ENCODE data around the gene OR10H4.
"Not testable (repeated sequence)": the region's sequence is repeated elsewhere in the genome, so short reads cannot be mapped to it uniquely, and the experiment has no call there.

GRCh38 chr19:15933761-15934331, 15.0 kb upstream of the OR10H4 start:
- TF ChIP-seq CTCF (IDR thresholded peaks at IDR 0.05); USF2 (CRISPR knock-in tag; IDR thresholded peaks at IDR 0.05); ZNF263 (CRISPR knock-in tag; IDR thresholded peaks at IDR 0.05; ENCODE audit: low read depth); ESRRA (CRISPR knock-in tag; IDR thresholded peaks at IDR 0.05; ENCODE audit: borderline replicate concordance); SMAD3 (CRISPR knock-in tag; IDR thresholded peaks at IDR 0.05; ENCODE audit: borderline replicate concordance); ZNF138 (CRISPR knock-in tag; conservative IDR thresholded peaks at IDR 0.05); ERG (CRISPR knock-in tag; IDR thresholded peaks at IDR 0.05); MAX (CRISPR knock-in tag; IDR thresholded peaks at IDR 0.05); SMAD4 (CRISPR knock-in tag; IDR thresholded peaks at IDR 0.05); NR3C1 (CRISPR knock-in tag; conservative IDR thresholded peaks at IDR 0.05; ENCODE audit: low read depth); USF1 (CRISPR knock-in tag; IDR thresholded peaks at IDR 0.05); AFF4 (CRISPR knock-in tag; IDR thresholded peaks at IDR 0.05; ENCODE audit: borderline replicate concordance); HMGXB4 (CRISPR knock-in tag; IDR thresholded peaks at IDR 0.05): not testable (repeated sequence)
